ENCODE measurements around the gene MLNR. TPM values are rescaled to one million over a fixed set of nuclear protein-coding genes. Genes with fewer than 3 reads are reported as not detected.
A peak's percentile ranks its signal among the peaks of the same experiment; 100 is the strongest.

Gene MLNR
- total RNA-seq, 2 experiments from 2014 or later: not detected

DNA sequence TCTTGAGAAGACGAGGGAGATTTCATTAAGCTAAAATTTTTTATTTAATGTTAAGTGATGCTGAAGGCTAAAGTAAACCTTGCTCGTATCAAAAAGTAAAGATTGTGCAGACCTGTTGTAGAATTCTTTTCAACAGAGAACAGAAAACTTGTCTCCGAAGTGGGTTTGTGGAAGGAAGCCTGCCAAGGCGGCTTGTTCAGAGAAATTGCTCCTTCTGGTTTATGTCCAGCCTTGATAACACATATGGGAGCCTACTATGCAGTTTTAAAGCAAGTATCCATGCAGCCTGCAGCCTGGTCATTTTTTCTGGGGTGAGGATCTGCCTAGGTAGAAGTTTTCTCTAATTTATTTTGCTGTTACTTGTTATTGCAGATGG, 1.4 kb downstream of the MLNR start:
- Histone ChIP-seq H3K9me3 (ENCODE audit: control insufficient read depth in 1 of 2, insufficient read depth in 1 of 2, low read length in 2 of 2) (peaks cover 0 to 12% of the 10 kb centered on the region in 2 experiments), H3K4me3 (ENCODE audit: low read length) (no peak overlapping the region), H3K4me1 (ENCODE audit: insufficient read depth, low read length) (peaks cover 11% of the 10 kb centered on the region), H3K27ac (ENCODE audit: low read depth in 1 of 2, low read length in 2 of 2) (no peak overlapping the region), H3K27me3 (ENCODE audit: control insufficient read depth in 1 of 2, insufficient read depth in 2 of 2, low read length in 2 of 2) (peaks cover 44 to 53% of the 10 kb centered on the region in 2 experiments), H3K36me3 (ENCODE audit: insufficient read depth, low read length) (no peaks in the 10 kb centered on the region)
- Mint-ChIP-seq H3K27ac (no peak overlapping the region), H3K9me3 (no peaks in the 10 kb centered on the region), H3K4me1 (ENCODE audit: low read depth) (peaks cover 8% of the 10 kb centered on the region), H3K36me3 (ENCODE audit: low read depth) (no peaks in the 10 kb centered on the region), H3K27me3 (peaks cover 78% of the 10 kb centered on the region), H3K4me3 (peak overlapping the region; percentile 82)
- no peak for ATAC-seq (ENCODE audit: poor library complexity)
- POLR2A ChIA-PET: interaction anchor here (0.8 kb wide), 1 partner anchor 246 kb away, joined by 3 read pairs; the partner anchor contains the start of gene FNDC3A
- DNase-seq: no peak
- CTCF ChIA-PET: no interaction called here
- intact Hi-C loops (cut with DNase I, micrococcal nuclease): no loop called here
- TF ChIP-seq CTCF (IDR thresholded peaks at IDR 0.05): no peak

GRCh38 chr13:49225223-49226042, 5.3 kb downstream of the MLNR start:
- Histone ChIP-seq H3K27me3 (ENCODE audit: control insufficient read depth in 1 of 2, insufficient read depth in 2 of 2, low read length in 2 of 2) (peaks cover 22 to 28% of the 10 kb centered on the region in 2 experiments), H3K36me3 (ENCODE audit: insufficient read depth, low read length) (no peaks in the 10 kb centered on the region), H3K27ac (ENCODE audit: low read depth in 1 of 2, low read length in 2 of 2) (no peak overlapping the region), H3K9me3 (ENCODE audit: control insufficient read depth in 1 of 2, insufficient read depth in 1 of 2, low read length in 2 of 2) (peaks cover 0 to 7% of the 10 kb centered on the region in 2 experiments), H3K4me1 (ENCODE audit: insufficient read depth, low read length) (peaks cover 3% of the 10 kb centered on the region), H3K4me3 (ENCODE audit: low read length) (no peak overlapping the region)
- intact Hi-C loops (cut with DNase I, micrococcal nuclease): no loop called here
- ATAC-seq (ENCODE audit: poor library complexity) (no peak), DNase-seq (no peak)
- no peaks in the 10 kb centered on the region for H3K36me3 Mint-ChIP-seq (ENCODE audit: low read depth)
- peaks cover 4% of the 10 kb centered on the region for H3K4me1 Mint-ChIP-seq (ENCODE audit: low read depth)
- ChIA-PET POLR2A (interaction anchor here (1.0 kb wide), 1 partner anchor 20 kb away, joined by 4 read pairs; no protein-coding TSS in a partner anchor), CTCF (interaction anchor here (1.5 kb wide), 1 partner anchor 10 kb away, joined by 3 read pairs; no protein-coding TSS in a partner anchor)
- peaks cover 44% of the 10 kb centered on the region for H3K27me3 Mint-ChIP-seq
- no peak overlapping the region for H3K27ac Mint-ChIP-seq
- TF ChIP-seq CTCF (IDR thresholded peaks at IDR 0.05): no peak
- H3K4me3 Mint-ChIP-seq: no peak overlapping the region
- H3K9me3 Mint-ChIP-seq: no peaks in the 10 kb centered on the region

DNA sequence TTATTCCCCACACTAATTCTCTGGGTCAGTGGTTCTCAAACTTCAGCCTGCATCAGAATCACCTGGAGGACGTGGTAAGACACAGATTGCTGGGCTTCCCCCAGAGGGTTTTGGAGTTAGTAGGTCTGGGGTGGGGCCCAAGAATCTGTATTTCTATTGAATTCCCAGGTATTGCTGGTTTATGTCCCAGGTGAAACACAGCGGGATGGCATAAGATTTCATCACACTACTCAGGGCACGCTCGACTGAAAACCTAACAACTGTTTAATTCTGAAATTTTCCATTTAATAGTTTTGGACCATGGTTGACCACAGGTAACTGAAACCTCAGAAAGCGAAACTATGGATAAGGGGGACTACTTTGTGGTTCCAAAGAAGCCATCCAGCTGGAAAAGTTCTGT, 6.5 kb downstream of the MLNR start:
- DNase-seq (no peak), ATAC-seq (ENCODE audit: poor library complexity) (no peak)
- Histone ChIP-seq H3K9me3 (ENCODE audit: control insufficient read depth in 1 of 2, insufficient read depth in 1 of 2, low read length in 2 of 2) (no peaks in the 10 kb centered on the region), H3K36me3 (ENCODE audit: insufficient read depth, low read length) (no peaks in the 10 kb centered on the region), H3K27me3 (ENCODE audit: control insufficient read depth in 1 of 2, insufficient read depth in 2 of 2, low read length in 2 of 2) (peaks cover 16 to 17% of the 10 kb centered on the region in 2 experiments), H3K4me1 (ENCODE audit: insufficient read depth, low read length) (no peaks in the 10 kb centered on the region), H3K27ac (ENCODE audit: low read depth in 1 of 2, low read length in 2 of 2) (no peak overlapping the region), H3K4me3 (ENCODE audit: low read length) (no peak overlapping the region)
- Mint-ChIP-seq H3K27me3 (peaks cover 39% of the 10 kb centered on the region), H3K36me3 (ENCODE audit: low read depth) (no peaks in the 10 kb centered on the region), H3K9me3 (no peaks in the 10 kb centered on the region), H3K4me3 (no peak overlapping the region), H3K4me1 (ENCODE audit: low read depth) (no peaks in the 10 kb centered on the region), H3K27ac (no peak overlapping the region)
- no peak for TF ChIP-seq CTCF (IDR thresholded peaks at IDR 0.05)
- intact Hi-C loops (cut with DNase I, micrococcal nuclease): no loop called here
- ChIA-PET CTCF (no interaction called here), POLR2A (no interaction called here)
